Measurements from ENCODE around the gene USP40.

The USP40 gene

GRCh38 chr2:233441161-233442027 is 125.2 kb downstream of the USP40 start:
- DNase-seq (ENCODE audit: low read depth) = no peak

GRCh38 chr2:233440714-233441113 is 125.9 kb downstream of the USP40 start:
- DNase-seq (ENCODE audit: low read depth) = no peak

- no peak for DNase-seq (ENCODE audit: low read depth)
These were observed 126.3 kb downstream of the USP40 start for GRCh38 chr2:233440314-233440713.

GRCh38 chr2:233439191-233439590 is 127.4 kb downstream of the USP40 start:
- DNase-seq (ENCODE audit: low read depth) = no peak

- no peak for DNase-seq (ENCODE audit: low read depth)
These were observed 127.9 kb downstream of the USP40 start for GRCh38 chr2:233438573-233439147.

- DNase-seq (ENCODE audit: low read depth) = no peak
These were observed 129.1 kb downstream of the USP40 start for GRCh38 chr2:233437439-233437955.

GRCh38 chr2:233436691-233437438 is 129.7 kb downstream of the USP40 start:
- DNase-seq (ENCODE audit: low read depth) = no peak

GRCh38 chr2:233436191-233436581 is 130.4 kb downstream of the USP40 start:
- DNase-seq (ENCODE audit: low read depth) = no peak

- no peak for DNase-seq (ENCODE audit: low read depth)
These were observed 131.0 kb downstream of the USP40 start for GRCh38 chr2:233435436-233436190.

- no peak for DNase-seq (ENCODE audit: low read depth)
These were observed 131.8 kb downstream of the USP40 start for GRCh38 chr2:233434666-233435330.

- no peak for DNase-seq (ENCODE audit: low read depth)
These were observed 132.8 kb downstream of the USP40 start for GRCh38 chr2:233433794-233434193.

GRCh38 chr2:233433029-233433428 is 133.6 kb downstream of the USP40 start:
- DNase-seq (ENCODE audit: low read depth) = no peak

GRCh38 chr2:233430651-233431050 is 135.9 kb downstream of the USP40 start:
- DNase-seq (ENCODE audit: low read depth) = no peak

GRCh38 chr2:233430081-233430480 is 136.5 kb downstream of the USP40 start:
- DNase-seq (ENCODE audit: low read depth) = no peak

- DNase-seq (ENCODE audit: low read depth) = no peak
These were observed 137.2 kb downstream of the USP40 start for GRCh38 chr2:233429175-233429897.

GRCh38 chr2:233428438-233428837 is 138.1 kb downstream of the USP40 start:
- no peak for DNase-seq (ENCODE audit: low read depth)

- DNase-seq (ENCODE audit: low read depth) = no peak
These were observed 138.6 kb downstream of the USP40 start for GRCh38 chr2:233428008-233428407.

- DNase-seq (ENCODE audit: low read depth) = peak; percentile 50
These were observed 139.8 kb downstream of the USP40 start for GRCh38 chr2:233426619-233427342.
